HG02759 (cell line): ENCODE results near the gene DSCAML1.

Source experiments
- ATAC-seq: cut with Tn5 transposase; IDR thresholded peaks from one replicate; pipeline ENCODE4 v1.9.1; 2021; ENCODE audit warnings: mild to moderate bottlenecking, moderate library complexity; ENCODE audit not compliant: unreplicated experiment

DSCAML1 gene

GRCh38 chr11:117795638-117796455 lies 1.2 kb downstream of the DSCAML1 start:
- ATAC-seq = no peak

GRCh38 chr11:117794772-117795629 lies 2.0 kb downstream of the DSCAML1 start:
- no peak for ATAC-seq

GRCh38 chr11:117794135-117794534 lies 2.9 kb downstream of the DSCAML1 start:
- no peak for ATAC-seq

- no peak for ATAC-seq
These were observed 3.4 kb downstream of the DSCAML1 start for GRCh38 chr11:117793583-117793982.

- ATAC-seq = no peak
These were observed 4.0 kb downstream of the DSCAML1 start for GRCh38 chr11:117792992-117793391.

- ATAC-seq = no peak
These were observed 4.8 kb downstream of the DSCAML1 start for GRCh38 chr11:117792241-117792640.

GRCh38 chr11:117790279-117790678 lies 6.7 kb downstream of the DSCAML1 start:
- ATAC-seq = no peak

- ATAC-seq = no peak
These were observed 7.8 kb downstream of the DSCAML1 start for GRCh38 chr11:117789241-117789640.

GRCh38 chr11:117786135-117786870 lies 10.7 kb downstream of the DSCAML1 start:
- ATAC-seq = no peak

- ATAC-seq = no peak
These were observed 14.9 kb downstream of the DSCAML1 start for GRCh38 chr11:117782101-117782500.

- no peak for ATAC-seq
These were observed 15.4 kb downstream of the DSCAML1 start for GRCh38 chr11:117781627-117782026.

GRCh38 chr11:117780456-117780855 lies 16.6 kb downstream of the DSCAML1 start:
- ATAC-seq = no peak

- no peak for ATAC-seq
These were observed 22.5 kb downstream of the DSCAML1 start for GRCh38 chr11:117774553-117774952.

GRCh38 chr11:117772360-117772759 lies 24.7 kb downstream of the DSCAML1 start:
- ATAC-seq = no peak

GRCh38 chr11:117771841-117772240 lies 25.2 kb downstream of the DSCAML1 start:
- ATAC-seq = no peak

- no peak for ATAC-seq
These were observed 25.8 kb downstream of the DSCAML1 start for GRCh38 chr11:117771197-117771596.

GRCh38 chr11:117770061-117770460 lies 27.0 kb downstream of the DSCAML1 start:
- no peak for ATAC-seq

- ATAC-seq = no peak
These were observed 27.5 kb downstream of the DSCAML1 start for GRCh38 chr11:117769533-117769932.

- no peak for ATAC-seq
These were observed 28.5 kb downstream of the DSCAML1 start for GRCh38 chr11:117768506-117768905.

- no peak for ATAC-seq
These were observed 29.9 kb downstream of the DSCAML1 start for GRCh38 chr11:117767071-117767470.

- no peak for ATAC-seq
These were observed 30.4 kb downstream of the DSCAML1 start for GRCh38 chr11:117766576-117766975.
